Fibroblast of gingiva (primary cell): Measurements from ENCODE around the gene FLYWCH1.

Experiments used
- DNase-seq: peaks from one replicate; pipeline ENCODE4 v3.0.0-alpha.2; 2011; ENCODE audit warnings: low read depth

FLYWCH1 gene

DNA sequence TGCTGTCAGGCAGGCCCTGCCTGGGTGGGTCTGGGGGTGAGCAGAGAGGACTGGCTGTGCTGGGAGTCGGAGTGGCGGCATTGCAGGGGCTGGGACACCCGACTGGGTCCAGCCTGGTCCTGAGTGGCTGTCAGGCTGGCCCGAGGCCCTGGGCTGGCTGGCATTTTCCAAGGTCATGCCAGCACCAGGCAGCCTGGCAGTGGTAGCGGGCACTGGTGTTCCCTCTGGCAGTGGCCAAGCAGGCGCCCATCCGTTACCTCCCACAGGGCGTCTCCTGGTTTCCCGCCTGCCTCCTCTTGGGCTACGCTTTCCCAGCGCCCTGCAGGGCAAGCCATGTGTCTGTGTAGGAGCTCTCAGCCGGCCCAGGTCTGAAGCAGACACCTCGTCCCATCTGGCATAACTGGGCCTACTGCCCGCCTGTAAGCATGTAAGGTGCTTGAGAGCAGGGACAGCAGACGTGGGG is 74.2 kb downstream of the FLYWCH1 start:
- no peak for DNase-seq

DNA sequence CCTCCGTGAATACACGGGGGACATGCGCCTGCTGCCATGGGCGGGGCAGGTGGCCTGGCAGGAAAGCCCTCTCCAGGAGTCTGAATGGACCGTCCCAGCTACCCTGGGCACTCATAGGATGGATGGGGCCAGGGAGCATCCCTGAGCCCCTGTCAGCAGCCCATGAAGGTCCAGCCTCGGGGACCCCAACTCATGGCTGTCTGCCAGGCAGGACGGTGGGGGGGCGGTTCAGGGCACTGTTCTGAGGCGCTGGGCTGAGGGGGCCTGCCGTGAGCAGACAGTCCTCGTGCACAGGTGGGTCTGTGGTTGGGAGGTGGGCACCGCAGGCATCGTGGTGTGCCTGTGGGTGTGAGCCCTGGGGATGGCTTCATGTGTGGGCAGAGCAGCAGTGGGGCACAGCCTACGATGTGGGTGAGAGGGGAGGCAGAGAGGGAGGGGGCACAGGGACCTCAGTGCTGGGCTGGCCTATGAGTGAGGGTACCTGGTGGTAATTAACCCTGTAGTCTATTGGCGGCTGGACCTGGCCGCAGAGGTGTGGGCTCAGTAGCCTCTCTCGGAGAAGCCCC is 75.0 kb downstream of the FLYWCH1 start:
- DNase-seq, result no peak

DNA sequence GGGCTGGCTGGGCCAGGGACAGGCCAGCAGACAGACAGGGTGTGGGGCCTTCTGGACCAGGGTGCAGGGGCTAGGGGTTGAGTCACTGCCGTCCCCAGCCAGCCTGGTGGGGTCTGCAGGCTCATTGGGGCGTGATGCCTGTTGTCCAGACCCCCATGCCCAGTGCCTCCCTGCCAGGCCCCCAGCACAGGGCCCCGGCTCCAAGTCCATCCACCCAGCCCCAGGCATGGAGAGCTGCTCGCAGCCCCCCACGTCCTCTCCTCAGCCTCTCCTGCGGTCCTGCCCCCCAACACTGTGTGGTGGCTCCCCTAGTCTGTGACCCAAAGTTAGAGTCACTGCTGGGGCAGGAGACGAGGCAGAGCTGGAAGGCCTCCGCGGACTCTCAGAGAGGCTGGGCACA is 75.6 kb downstream of the FLYWCH1 start:
- no peak for DNase-seq

GRCh38 chr16:2987833-2988232 is 76.1 kb downstream of the FLYWCH1 start:
- DNase-seq, result no peak

- DNase-seq, result no peak
Observed at GRCh38 chr16:2988590-2989099, 76.9 kb downstream of the FLYWCH1 start.

DNA sequence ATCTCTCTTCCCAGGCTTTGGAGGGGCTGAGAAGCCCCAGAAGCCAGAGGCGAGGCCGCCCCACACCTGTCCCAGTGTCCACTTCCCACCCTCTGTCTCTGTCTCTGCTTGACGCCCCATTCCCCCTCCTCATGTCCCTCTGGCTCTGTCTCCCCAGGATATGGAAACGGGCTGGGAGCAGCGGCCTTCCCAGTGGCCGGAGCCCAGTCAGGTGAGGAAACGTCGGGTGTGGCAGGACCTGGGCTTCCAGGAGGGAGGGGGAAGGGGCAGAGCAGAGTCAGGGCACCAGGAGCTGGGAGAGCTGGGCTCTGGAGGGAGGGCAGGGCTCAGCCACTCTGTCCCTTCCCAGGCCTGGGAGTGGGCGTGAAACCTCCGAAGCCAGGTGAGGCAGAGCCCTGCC is 79.2 kb downstream of the FLYWCH1 start:
- no peak for DNase-seq

DNA sequence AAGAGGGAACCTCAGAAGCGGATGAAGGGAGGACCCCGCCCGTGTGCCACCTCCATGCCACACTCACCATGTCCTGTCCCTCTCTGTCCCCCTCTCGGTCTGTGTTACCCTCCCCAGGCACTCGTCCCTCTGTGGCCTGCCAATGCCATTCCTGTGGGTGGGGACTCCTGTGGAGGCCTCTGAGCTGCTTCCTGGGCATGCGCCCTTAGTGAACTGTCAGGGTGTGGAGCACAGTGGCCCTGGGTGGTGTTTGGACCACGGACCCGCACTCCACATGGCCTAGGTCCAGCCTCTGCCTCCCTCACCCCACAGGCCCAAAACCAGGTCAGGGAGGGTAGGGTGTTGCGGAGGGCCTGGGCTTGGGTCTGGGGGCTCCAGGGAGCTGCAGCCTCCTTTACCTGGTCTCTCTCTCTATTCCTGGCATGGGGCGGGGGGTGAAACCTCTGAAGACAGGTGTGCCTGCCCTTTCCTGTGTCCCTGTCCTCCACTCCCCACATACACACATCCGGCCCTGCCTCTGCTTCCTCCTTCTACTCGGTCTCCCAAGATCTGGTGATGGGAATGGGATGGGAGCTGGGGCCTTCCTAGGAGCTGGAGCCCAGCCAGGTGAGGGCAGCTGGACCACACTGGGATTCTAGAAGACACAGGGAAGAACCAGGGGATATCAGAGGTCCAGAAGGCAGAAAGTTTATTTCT is 80.0 kb downstream of the FLYWCH1 start:
- DNase-seq, result no peak

- DNase-seq, result no peak
Observed at GRCh38 chr16:2992383-2993081, 80.8 kb downstream of the FLYWCH1 start.

DNA sequence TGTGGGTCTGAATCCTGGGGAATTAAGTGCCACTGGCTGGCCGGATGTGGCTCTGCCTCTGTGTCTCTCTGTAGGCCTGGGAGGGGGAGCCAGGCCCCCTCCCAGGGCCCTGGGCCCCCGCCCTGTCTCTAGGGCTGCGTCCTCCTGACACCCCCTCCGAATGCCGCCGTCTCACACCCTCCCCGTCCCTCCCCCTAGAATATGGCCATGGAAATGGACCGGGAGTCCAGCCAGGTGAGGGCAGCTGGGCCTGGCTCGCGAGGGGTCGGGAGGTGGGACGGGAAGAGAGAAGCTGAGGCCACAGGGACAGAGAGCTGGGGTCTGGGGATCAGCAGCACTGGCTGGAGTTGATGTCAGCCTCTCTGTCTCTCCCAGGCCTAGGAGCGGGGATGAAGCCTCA is 84.6 kb downstream of the FLYWCH1 start:
- no peak for DNase-seq

GRCh38 chr16:2999929-3000328 is 88.2 kb downstream of the FLYWCH1 start:
- no peak for DNase-seq

- DNase-seq, result no peak
Observed at GRCh38 chr16:3000540-3000939, 88.8 kb downstream of the FLYWCH1 start.
